HTR-8/SVneo (cell line): Measurements from ENCODE around the gene ADAP2.

Experiments
- DNase-seq: peaks from one replicate; pipeline ENCODE4 v3.0.0; 2011; ENCODE audit warnings: low spot score, mixed read lengths; ENCODE audit not compliant: insufficient read length
- FAIRE-seq: peaks from 2 replicates; lab custom pipeline; 2011; peaks lifted over from hg19 to GRCh38; lab: Jason Lieb, UNC

Gene ADAP2

GRCh38 chr17:31008374-31009041 lies 86.8 kb downstream of the ADAP2 start:
- DNase-seq = peak; percentile 18
- FAIRE-seq = no peak
